GM12873 (cell line): ENCODE results near the gene FAM169A.

Experiments
- TF ChIP-seq, protein P1 (sequence below): IDR thresholded peaks from 2 replicates; pipeline ENCODE4 v1.5.1; 2012; ENCODE audit warnings: low read depth, mild to moderate bottlenecking, moderate library complexity, low read length, control low read depth; ENCODE audit not compliant: insufficient read depth; ENCODE audit errors: missing control alignments

The FAM169A gene

DNA sequence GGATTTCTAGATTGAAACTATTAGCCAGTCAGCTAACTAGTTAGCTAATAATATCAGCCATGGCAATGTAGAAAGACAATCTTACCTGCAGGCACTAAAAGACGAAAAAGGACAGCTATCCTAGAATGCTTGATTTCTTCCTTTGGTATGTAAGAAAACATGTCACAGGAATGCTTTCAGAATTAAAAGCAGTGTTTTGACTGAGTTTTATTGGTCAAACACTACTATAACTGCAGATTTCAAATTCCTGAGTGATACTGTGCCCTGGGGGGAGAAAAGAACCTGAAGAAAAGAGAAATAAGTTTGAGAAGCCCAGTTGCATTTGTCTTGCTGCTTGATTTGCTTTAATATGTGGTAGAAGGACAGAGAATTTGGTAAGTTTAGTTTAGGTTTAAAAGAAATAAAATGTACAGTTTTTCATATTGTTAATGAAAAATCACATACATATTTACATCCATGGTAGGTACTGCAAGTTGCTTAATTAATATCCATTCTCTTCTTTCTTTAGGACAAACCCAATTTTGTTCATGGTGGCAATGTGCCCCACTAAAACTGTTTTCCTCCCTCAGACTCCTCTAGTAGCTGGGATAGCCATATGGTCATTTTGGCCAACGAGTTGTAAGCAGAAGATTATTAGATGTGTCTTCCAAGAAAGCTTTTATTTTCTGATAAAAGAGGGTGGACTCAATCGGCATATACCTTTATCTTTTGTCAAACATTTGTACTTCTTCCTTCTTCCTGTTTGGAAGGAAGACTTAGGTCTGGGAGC, 4.3 kb upstream of the FAM169A start:
- TF ChIP-seq, protein P1, sequence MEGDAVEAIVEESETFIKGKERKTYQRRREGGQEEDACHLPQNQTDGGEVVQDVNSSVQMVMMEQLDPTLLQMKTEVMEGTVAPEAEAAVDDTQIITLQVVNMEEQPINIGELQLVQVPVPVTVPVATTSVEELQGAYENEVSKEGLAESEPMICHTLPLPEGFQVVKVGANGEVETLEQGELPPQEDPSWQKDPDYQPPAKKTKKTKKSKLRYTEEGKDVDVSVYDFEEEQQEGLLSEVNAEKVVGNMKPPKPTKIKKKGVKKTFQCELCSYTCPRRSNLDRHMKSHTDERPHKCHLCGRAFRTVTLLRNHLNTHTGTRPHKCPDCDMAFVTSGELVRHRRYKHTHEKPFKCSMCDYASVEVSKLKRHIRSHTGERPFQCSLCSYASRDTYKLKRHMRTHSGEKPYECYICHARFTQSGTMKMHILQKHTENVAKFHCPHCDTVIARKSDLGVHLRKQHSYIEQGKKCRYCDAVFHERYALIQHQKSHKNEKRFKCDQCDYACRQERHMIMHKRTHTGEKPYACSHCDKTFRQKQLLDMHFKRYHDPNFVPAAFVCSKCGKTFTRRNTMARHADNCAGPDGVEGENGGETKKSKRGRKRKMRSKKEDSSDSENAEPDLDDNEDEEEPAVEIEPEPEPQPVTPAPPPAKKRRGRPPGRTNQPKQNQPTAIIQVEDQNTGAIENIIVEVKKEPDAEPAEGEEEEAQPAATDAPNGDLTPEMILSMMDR: no peak

GRCh38 chr5:74866596-74867162, 492 bp upstream of the FAM169A start:
- TF ChIP-seq, protein P1: no peak

- TF ChIP-seq, protein P1: no peak
Observed at GRCh38 chr5:74865256-74865803, 857 bp downstream of the FAM169A start.

- TF ChIP-seq, protein P1: no peak
Observed at GRCh38 chr5:74864823-74865222, 1.4 kb downstream of the FAM169A start.

DNA sequence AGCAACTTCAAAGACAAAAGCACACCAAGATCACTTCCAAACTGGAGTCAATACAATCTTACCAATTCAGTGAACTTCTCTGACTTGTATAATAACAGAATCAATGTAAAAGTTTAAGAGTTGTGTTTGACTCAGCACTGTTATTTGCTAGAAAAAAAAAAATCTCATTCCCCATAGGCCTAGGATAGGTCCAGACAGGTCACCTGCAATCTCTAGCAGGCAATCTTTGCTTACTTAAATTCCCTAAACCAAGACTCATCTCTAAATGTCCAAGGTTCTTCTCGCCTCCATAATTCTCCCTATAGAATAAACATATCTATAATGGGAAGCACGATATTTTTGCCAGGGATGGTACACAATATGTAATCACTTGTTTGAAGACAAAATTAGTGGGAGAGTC, 2.5 kb downstream of the FAM169A start:
- TF ChIP-seq, protein P1: no peak

GRCh38 chr5:74862221-74862620, 4.0 kb downstream of the FAM169A start:
- TF ChIP-seq, protein P1: no peak

DNA sequence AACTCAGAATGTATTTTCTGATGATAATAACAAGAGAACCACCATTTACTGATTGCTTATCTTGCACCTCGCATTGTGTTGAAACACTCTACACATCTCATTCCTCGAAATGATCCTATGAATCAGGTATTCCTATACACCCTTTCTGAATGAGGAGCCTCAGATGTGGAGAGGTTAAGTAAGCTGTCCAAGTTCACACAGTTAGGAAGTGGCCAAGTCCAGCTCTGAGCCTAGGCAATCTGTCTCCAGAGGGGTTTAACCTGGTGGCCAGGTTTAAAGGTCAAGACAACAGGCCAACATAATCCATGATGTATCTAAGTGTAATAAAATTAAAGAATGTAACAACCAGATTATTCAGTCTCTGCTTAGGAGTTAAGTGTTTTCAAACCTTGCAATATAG, 12.9 kb downstream of the FAM169A start:
- TF ChIP-seq, protein P1: no peak
